Stimulated activated CD4-positive, alpha-beta T cell treated with anti-CD3 and anti-CD28 coated beads, TNF-alpha, amount 100 ng/mL, for 4 hours (primary cell): ENCODE data around the gene EIF2B5.
A peak's percentile ranks its signal among the peaks of the same experiment; 100 is the strongest.

ENCODE experiments used
- DNase-seq, 3 experiments: peaks; one replicate each; pipeline ENCODE4 v3.0.0-alpha.2; 2020; ENCODE audit warnings: low read depth in 3 of 3

Gene EIF2B5

DNA sequence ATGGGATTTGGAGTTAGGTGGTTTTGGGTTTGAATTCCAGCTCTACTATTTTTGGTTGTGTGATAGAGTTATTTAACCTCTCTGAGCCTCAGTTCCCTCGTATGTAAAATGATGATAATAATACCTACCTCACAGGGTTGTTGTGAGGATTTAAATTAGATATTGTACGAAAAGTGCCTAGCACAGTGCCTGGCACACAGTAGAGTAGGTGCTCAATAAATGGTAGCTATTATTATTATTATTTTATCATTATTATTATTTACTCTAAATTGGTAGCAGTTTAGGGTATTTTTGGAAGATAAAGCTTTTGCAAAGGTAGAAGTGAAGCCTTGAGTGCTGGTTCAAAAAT lies 38.2 kb downstream of the EIF2B5 start:
- no peak for DNase-seq

DNA sequence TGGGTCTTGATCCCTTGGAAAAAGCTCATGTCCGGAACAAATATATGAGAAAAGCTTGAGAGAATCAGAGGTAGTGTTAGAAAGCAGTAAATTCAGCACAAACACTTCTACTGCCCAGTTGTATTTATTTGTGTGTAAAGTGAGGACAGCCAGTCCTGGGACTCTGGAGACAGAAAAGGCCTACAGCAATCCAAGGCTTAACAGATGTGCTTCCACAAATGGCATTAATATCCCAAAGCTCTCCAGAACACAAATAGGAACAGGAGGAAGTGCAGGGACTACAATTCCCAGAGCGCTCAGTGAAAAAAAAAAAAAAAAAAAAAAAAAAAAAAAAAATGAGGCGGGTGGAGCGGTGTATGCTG lies 39.1 kb downstream of the EIF2B5 start:
- DNase-seq: no peak

GRCh38 chr3:184174646-184175492 lies 39.7 kb downstream of the EIF2B5 start, which contains the start of gene AP2M1:
AP2M1 (plus strand) TSS chr3:184174855; CDS start chr3:184176994, 2,139 bp downstream.
- DNase-seq: peak; percentile 92 to 97 (median 95)

DNA sequence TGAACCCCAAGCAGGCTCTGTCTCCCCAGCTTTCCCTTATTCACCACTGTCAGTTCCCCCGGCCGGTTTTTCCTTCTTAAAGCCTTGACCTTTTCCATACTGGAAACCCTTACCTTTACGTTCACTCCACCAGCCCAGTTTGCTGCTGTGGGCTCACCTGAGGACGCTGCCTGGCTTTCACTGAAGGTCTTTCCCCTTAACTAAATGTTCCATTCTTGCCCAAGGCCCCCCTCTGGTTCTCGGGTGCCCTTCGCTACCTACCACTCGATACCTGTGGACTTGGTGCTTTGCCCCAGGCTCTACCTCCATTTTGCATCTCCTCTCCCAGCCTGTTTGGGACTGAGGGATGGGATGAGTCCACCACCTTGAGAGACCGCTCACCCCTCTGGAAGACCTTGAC lies 40.3 kb downstream of the EIF2B5 start:
- no peak for DNase-seq

DNA sequence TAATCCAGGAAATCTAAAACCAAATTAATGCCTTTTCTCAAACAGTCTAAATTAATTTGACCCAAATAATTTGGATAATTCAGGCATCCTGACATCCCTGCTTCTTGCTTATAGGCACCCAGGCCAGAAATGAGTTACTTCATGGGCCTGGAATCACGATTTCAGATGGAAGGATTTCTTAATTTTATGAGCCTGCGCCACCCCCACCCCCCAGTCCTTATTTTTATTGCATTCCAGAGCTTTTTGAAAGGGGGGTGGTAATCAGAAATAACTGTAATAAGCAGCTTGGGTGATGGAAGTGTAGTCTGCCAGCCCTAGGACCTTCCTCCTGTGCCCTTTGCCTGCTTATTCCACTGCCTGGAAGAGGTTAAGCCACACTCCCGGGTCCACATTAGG lies 40.8 kb downstream of the EIF2B5 start:
- no peak for DNase-seq

GRCh38 chr3:184176377-184177330 lies 41.5 kb downstream of the EIF2B5 start:
- no peak for DNase-seq

GRCh38 chr3:184177331-184177731 lies 42.2 kb downstream of the EIF2B5 start:
- DNase-seq: no peak

DNA sequence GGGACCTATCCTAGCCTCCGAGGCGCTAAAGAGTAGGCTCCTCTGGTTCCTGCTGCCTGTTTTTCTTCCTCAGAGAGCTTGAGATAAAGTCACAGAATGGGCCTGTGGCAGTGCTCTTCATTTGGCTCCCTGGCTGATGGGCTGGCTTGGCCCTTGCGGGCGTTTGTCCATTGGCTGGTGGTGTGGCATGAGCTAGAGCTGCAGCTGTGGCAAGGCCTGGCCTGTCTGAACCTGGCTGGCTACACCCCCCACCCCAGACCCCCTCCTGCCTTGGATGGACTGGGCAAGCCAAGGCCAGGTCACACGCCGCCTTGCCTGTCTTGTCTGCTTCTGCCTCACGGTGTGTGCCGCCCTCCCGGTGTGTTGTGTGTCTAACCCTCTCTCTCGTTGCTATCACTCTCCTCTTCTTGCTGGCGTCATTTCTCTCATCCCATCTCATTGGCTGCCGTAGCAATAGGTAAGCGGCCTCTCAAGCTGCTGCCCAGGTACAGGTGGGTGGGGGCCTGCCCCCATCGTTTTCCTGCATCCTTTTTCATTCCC lies 42.7 kb downstream of the EIF2B5 start:
- DNase-seq: no peak

GRCh38 chr3:184178521-184179138 lies 43.5 kb downstream of the EIF2B5 start:
- DNase-seq: no peak

GRCh38 chr3:184180165-184180564 lies 45.0 kb downstream of the EIF2B5 start:
- no peak for DNase-seq

DNA sequence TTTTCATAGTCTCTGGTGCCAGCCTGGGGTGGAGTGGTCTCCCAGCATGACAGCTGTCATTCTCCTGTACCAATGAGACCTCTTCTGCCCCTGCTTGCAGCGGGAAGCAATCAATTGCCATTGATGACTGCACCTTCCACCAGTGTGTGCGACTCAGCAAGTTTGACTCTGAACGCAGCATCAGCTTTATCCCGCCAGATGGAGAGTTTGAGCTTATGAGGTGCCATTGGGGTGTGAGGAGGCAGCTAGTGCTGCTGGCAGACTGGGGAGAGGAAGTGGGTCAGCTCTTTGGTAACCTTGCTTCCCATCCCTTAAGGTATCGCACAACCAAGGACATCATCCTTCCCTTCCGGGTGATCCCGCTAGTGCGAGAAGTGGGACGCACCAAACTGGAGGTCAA lies 46.4 kb downstream of the EIF2B5 start:
- DNase-seq: no peak

GRCh38 chr3:184183679-184184078 lies 48.5 kb downstream of the EIF2B5 start:
- no peak for DNase-seq

GRCh38 chr3:184184546-184185230 lies 49.5 kb downstream of the EIF2B5 start:
- DNase-seq: no peak

DNA sequence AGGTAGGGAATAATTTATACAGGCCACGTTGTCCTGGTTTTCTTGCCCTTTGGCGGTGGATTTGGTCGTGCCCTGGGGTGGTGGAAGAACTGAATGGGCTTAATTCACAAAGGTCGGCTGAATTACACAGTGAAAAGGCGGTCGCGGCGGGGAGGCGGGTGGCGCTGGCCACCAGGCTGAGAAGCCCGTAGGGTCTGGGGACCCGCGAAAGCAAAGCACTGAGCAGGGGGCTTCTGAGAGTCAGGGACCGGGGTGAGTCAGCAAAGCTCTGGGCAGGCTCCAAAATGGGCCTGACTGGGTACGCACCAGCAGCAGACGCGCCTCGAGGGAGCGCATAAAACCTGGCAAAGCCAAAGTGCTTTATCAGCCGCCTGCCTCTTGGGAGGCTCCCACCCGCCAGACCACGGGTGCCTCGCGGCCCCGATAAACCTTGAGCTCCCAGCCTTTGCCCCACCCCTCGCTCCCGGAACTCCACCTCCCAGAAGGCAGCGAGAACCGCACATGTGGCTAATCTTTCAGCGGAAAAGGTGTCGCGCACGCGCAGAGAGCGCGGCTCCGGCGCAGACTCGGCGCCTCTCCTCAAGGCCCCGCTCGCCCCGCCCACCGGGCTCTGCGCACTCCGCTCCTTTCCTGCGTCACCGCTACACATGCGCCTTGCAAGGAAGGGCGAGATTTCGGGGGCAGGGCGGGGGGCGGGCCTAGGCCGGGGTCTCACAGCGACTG lies 50.5 kb downstream of the EIF2B5 start:
- peak; percentile 98 to 99 (median 98) for DNase-seq

- DNase-seq: no peak
Observed at GRCh38 chr3:184186184-184186901, 51.2 kb downstream of the EIF2B5 start, which contains the start of gene ABCF3. ABCF3 (plus strand) TSS chr3:184186199; CDS start chr3:184186208, 9 bp downstream.

GRCh38 chr3:184186902-184187207 lies 51.7 kb downstream of the EIF2B5 start:
- no peak for DNase-seq

GRCh38 chr3:184188080-184188479 lies 52.9 kb downstream of the EIF2B5 start:
- no peak for DNase-seq

DNA sequence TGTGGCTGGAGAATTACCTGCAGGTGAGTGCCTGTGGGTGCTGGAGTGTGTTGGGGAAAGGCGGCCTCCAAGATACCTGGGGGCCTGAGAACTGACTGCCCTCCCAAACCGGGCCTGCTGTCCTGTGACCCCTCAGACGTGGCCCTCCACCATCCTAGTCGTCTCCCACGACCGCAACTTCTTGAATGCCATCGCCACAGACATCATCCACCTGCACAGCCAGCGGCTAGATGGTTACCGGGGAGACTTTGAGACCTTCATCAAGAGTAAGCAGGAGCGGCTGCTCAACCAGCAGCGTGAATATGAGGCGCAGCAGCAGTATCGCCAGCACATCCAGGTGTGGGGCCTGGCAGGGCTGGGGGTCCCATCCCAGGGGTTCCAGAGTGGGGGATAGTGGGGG lies 54.3 kb downstream of the EIF2B5 start:
- no peak for DNase-seq

DNA sequence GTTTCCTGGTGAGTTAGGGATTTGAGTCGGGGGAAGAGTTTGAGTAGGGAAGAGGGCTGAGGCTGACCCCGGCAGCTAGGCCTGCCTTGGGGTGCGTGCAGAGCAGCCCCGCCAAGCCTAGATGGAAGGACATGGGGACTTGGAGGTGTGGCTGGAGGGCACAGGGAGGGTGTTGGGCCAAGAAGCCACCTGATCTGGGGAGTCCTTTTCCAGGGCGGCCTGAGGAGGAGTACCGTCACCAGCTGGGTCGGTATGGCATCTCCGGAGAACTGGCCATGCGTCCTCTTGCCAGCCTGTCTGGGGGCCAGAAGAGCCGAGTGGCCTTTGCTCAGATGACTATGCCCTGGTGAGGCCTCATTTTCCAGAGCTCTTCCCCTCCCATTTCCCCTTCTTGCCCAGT lies 57.7 kb downstream of the EIF2B5 start:
- DNase-seq: no peak

GRCh38 chr3:184193991-184194539 lies 58.9 kb downstream of the EIF2B5 start:
- DNase-seq: no peak
